Erythroblast (primary cell): ENCODE data around the gene TULP1.

Experiments
- GATA1 ChIP-seq: IDR thresholded peaks from 2 replicates; pipeline ENCODE4 v1.6.1; 2011; ENCODE audit warnings: low read depth, mild to moderate bottlenecking, control low read depth, low read length, moderate library complexity
- POLR2A ChIP-seq: IDR thresholded peaks from 2 replicates; pipeline ENCODE4 v1.6.1; 2011; ENCODE audit warnings: mild to moderate bottlenecking, low read length

DNA sequence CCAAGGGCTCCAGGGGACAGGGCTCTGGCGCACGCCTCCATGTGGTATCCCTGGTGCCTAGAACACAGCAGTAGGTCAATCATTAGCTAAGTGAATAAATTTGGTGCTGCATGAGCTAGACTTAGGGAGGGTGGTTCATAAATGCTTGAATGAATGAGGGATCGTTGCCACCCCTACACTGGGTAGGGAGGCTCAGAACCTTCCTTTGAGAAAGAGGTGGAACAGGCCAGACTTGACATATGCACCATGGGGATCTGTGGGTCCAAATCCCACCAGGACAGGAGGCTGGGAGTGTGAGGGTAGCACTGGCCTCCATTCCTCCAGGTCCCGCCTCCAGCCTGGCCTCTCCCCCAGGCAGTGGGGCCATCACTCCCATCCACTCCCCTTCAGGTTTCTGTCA lies 29.6 kb downstream of the TULP1 start:
- TF ChIP-seq POLR2A = no peak
- TF ChIP-seq GATA1 = no peak
